NCI-H187 treated with DMSO at 0.1 percent for 48 hours (cell line): Measurements from ENCODE around the gene CYSRT1.

ENCODE experiments used
- DNase-seq: peaks from one replicate; lab custom pipeline; 2025; lab: John Stamatoyannopoulos, UW

Gene CYSRT1

GRCh38 chr9:137227054-137227852 is 2.3 kb downstream of the CYSRT1 start, which contains the start of gene RNF224:
Gene RNF224 (plus strand): TSS chr9:137227502. CDS start chr9:137228336, 834 bp downstream.
- DNase-seq, result no peak

GRCh38 chr9:137227853-137228505 is 3.0 kb downstream of the CYSRT1 start:
- no peak for DNase-seq

GRCh38 chr9:137228506-137228967 is 3.6 kb downstream of the CYSRT1 start:
- no peak for DNase-seq

GRCh38 chr9:137228968-137229896 is 4.3 kb downstream of the CYSRT1 start:
- no peak for DNase-seq

GRCh38 chr9:137229903-137230704 is 5.1 kb downstream of the CYSRT1 start:
- no peak for DNase-seq

- DNase-seq, result no peak
Observed at GRCh38 chr9:137230705-137231371, 5.9 kb downstream of the CYSRT1 start, which contains the start of gene SLC34A3. Gene SLC34A3 (plus strand): TSS chr9:137230901. CDS start chr9:137231703, 802 bp downstream.

- DNase-seq, result no peak
Observed at GRCh38 chr9:137231372-137232039, 6.5 kb downstream of the CYSRT1 start.

- no peak for DNase-seq
Observed at GRCh38 chr9:137232101-137232500, 7.1 kb downstream of the CYSRT1 start.

GRCh38 chr9:137232510-137232909 is 7.5 kb downstream of the CYSRT1 start:
- no peak for DNase-seq

- DNase-seq, result no peak
Observed at GRCh38 chr9:137233143-137233980, 8.4 kb downstream of the CYSRT1 start.

- no peak for DNase-seq
Observed at GRCh38 chr9:137234055-137234697, 9.2 kb downstream of the CYSRT1 start.

- no peak for DNase-seq
Observed at GRCh38 chr9:137234758-137235423, 9.9 kb downstream of the CYSRT1 start.

- no peak for DNase-seq
Observed at GRCh38 chr9:137235424-137236237, 10.7 kb downstream of the CYSRT1 start.

- DNase-seq, result no peak
Observed at GRCh38 chr9:137236238-137236935, 11.4 kb downstream of the CYSRT1 start.

GRCh38 chr9:137236936-137237421 is 12.0 kb downstream of the CYSRT1 start:
- no peak for DNase-seq
